ENCODE data around the gene S1PR1.

The S1PR1 gene

GRCh38 chr1:101245246-101245927 is 8.6 kb downstream of the S1PR1 start:
- DNase-seq (ENCODE audit: low read depth in 2 of 2), result no peak

- DNase-seq (ENCODE audit: low read depth in 2 of 2), result no peak
Observed at GRCh38 chr1:101247404-101248287, 10.8 kb downstream of the S1PR1 start.

GRCh38 chr1:101250222-101250621 is 13.4 kb downstream of the S1PR1 start:
- DNase-seq (ENCODE audit: low read depth in 2 of 2), result no peak

GRCh38 chr1:101250656-101251272 is 13.9 kb downstream of the S1PR1 start:
- DNase-seq (ENCODE audit: low read depth in 2 of 2), result no peak

GRCh38 chr1:101251504-101251903 is 14.7 kb downstream of the S1PR1 start:
- no peak for DNase-seq (ENCODE audit: low read depth in 2 of 2)

GRCh38 chr1:101253976-101254674 is 17.3 kb downstream of the S1PR1 start:
- DNase-seq (ENCODE audit: low read depth in 2 of 2), result peak in 1 of 2 experiments; percentile 54

GRCh38 chr1:101257500-101258325 is 20.9 kb downstream of the S1PR1 start:
- DNase-seq (ENCODE audit: low read depth in 2 of 2), result no peak

GRCh38 chr1:101259744-101260148 is 22.9 kb downstream of the S1PR1 start:
- peak in 1 of 2 experiments; percentile 46 for DNase-seq (ENCODE audit: low read depth in 2 of 2)

- DNase-seq (ENCODE audit: low read depth in 2 of 2), result no peak
Observed at GRCh38 chr1:101260556-101261350, 23.9 kb downstream of the S1PR1 start.

- DNase-seq (ENCODE audit: low read depth in 2 of 2), result no peak
Observed at GRCh38 chr1:101261623-101262022, 24.8 kb downstream of the S1PR1 start.

GRCh38 chr1:101262060-101262459 is 25.2 kb downstream of the S1PR1 start:
- DNase-seq (ENCODE audit: low read depth in 2 of 2), result no peak

- no peak for DNase-seq (ENCODE audit: low read depth in 2 of 2)
Observed at GRCh38 chr1:101262630-101263348, 26.0 kb downstream of the S1PR1 start.

GRCh38 chr1:101264697-101265096 is 27.9 kb downstream of the S1PR1 start:
- no peak for DNase-seq (ENCODE audit: low read depth in 2 of 2)

- no peak for DNase-seq (ENCODE audit: low read depth in 2 of 2)
Observed at GRCh38 chr1:101265684-101266083, 28.9 kb downstream of the S1PR1 start.

- DNase-seq (ENCODE audit: low read depth in 2 of 2), result no peak
Observed at GRCh38 chr1:101267082-101267481, 30.3 kb downstream of the S1PR1 start.

GRCh38 chr1:101268893-101269292 is 32.1 kb downstream of the S1PR1 start:
- DNase-seq (ENCODE audit: low read depth in 2 of 2), result no peak

- DNase-seq (ENCODE audit: low read depth in 2 of 2), result no peak
Observed at GRCh38 chr1:101275672-101276071, 38.9 kb downstream of the S1PR1 start.

- no peak for DNase-seq (ENCODE audit: low read depth in 2 of 2)
Observed at GRCh38 chr1:101276818-101277217, 40.0 kb downstream of the S1PR1 start.

- DNase-seq (ENCODE audit: low read depth in 2 of 2), result no peak
Observed at GRCh38 chr1:101278238-101278637, 41.4 kb downstream of the S1PR1 start.

- DNase-seq (ENCODE audit: low read depth in 2 of 2), result no peak
Observed at GRCh38 chr1:101278845-101279244, 42.0 kb downstream of the S1PR1 start.

All from fibroblast of skin of left quadriceps (primary cell).